Measurements from ENCODE around the gene MUL1. TPM values are rescaled to one million over a fixed set of nuclear protein-coding genes. Genes with fewer than 3 reads are reported as not detected.

Gene MUL1
- total RNA-seq, 1 donor from 2014 or later = 22.1 TPM

- FAIRE-seq (no peak), DNase-seq (ENCODE audit: low read depth) (no peak)
- peaks cover 29% of the 10 kb centered on the region for H3K27me3 ChIP-seq (ENCODE audit: control insufficient read depth, insufficient read depth, low read length)
- no peak for TF ChIP-seq CTCF (IDR thresholded peaks at IDR 0.05; ENCODE audit: insufficient read depth, low read length, severe bottlenecking)
- H3K36me3 ChIP-seq (ENCODE audit: control insufficient read depth, insufficient read depth, low read length) = no peaks in the 10 kb centered on the region
- H3K4me3 ChIP-seq (ENCODE audit: low read depth, low read length) = no peak overlapping the region
These were observed 26.9 kb upstream of the MUL1 start for GRCh38 chr1:20534659-20535417.

- no peak for TF ChIP-seq CTCF (IDR thresholded peaks at IDR 0.05; ENCODE audit: insufficient read depth, low read length, severe bottlenecking)
- Histone ChIP-seq H3K27me3 (ENCODE audit: control insufficient read depth, insufficient read depth, low read length) (peaks cover 29% of the 10 kb centered on the region), H3K36me3 (ENCODE audit: control insufficient read depth, insufficient read depth, low read length) (no peaks in the 10 kb centered on the region), H3K4me3 (ENCODE audit: low read depth, low read length) (no peak overlapping the region)
- DNase-seq (ENCODE audit: low read depth) (no peak), FAIRE-seq (no peak)
These were observed 25.7 kb upstream of the MUL1 start for GRCh38 chr1:20533635-20534034.

GRCh38 chr1:20530901-20531300 lies 22.9 kb upstream of the MUL1 start:
- FAIRE-seq (no peak), DNase-seq (ENCODE audit: low read depth) (no peak)
- Histone ChIP-seq H3K4me3 (ENCODE audit: low read depth, low read length) (no peak overlapping the region), H3K36me3 (ENCODE audit: control insufficient read depth, insufficient read depth, low read length) (no peaks in the 10 kb centered on the region), H3K27me3 (ENCODE audit: control insufficient read depth, insufficient read depth, low read length) (peaks cover 24% of the 10 kb centered on the region)
- TF ChIP-seq CTCF (IDR thresholded peaks at IDR 0.05; ENCODE audit: insufficient read depth, low read length, severe bottlenecking) = no peak

- Histone ChIP-seq H3K4me3 (ENCODE audit: low read depth, low read length) (no peak overlapping the region), H3K27me3 (ENCODE audit: control insufficient read depth, insufficient read depth, low read length) (peaks cover 22% of the 10 kb centered on the region), H3K36me3 (ENCODE audit: control insufficient read depth, insufficient read depth, low read length) (no peaks in the 10 kb centered on the region)
- no peak for DNase-seq (ENCODE audit: low read depth)
- no peak for FAIRE-seq
- TF ChIP-seq CTCF (IDR thresholded peaks at IDR 0.05; ENCODE audit: insufficient read depth, low read length, severe bottlenecking) = no peak
These were observed 22.4 kb upstream of the MUL1 start for GRCh38 chr1:20530306-20530705.

- no peak for TF ChIP-seq CTCF (IDR thresholded peaks at IDR 0.05; ENCODE audit: insufficient read depth, low read length, severe bottlenecking)
- H3K36me3 ChIP-seq (ENCODE audit: control insufficient read depth, insufficient read depth, low read length) = no peaks in the 10 kb centered on the region
- DNase-seq (ENCODE audit: low read depth) (no peak), FAIRE-seq (no peak)
- peaks cover 12% of the 10 kb centered on the region for H3K27me3 ChIP-seq (ENCODE audit: control insufficient read depth, insufficient read depth, low read length)
- no peak overlapping the region for H3K4me3 ChIP-seq (ENCODE audit: low read depth, low read length)
These were observed 20.3 kb upstream of the MUL1 start for GRCh38 chr1:20528221-20528620.

GRCh38 chr1:20526267-20526666 lies 18.3 kb upstream of the MUL1 start:
- Histone ChIP-seq H3K27me3 (ENCODE audit: control insufficient read depth, insufficient read depth, low read length) (peaks cover 8% of the 10 kb centered on the region), H3K36me3 (ENCODE audit: control insufficient read depth, insufficient read depth, low read length) (no peaks in the 10 kb centered on the region), H3K4me3 (ENCODE audit: low read depth, low read length) (no peak overlapping the region)
- TF ChIP-seq CTCF (IDR thresholded peaks at IDR 0.05; ENCODE audit: insufficient read depth, low read length, severe bottlenecking) = no peak
- DNase-seq (ENCODE audit: low read depth) (no peak), FAIRE-seq (no peak)
